GM18951 (cell line): ENCODE results near the gene ANAPC13.

Experiments
- POLR2A ChIP-seq: IDR thresholded peaks from 4 replicates; pipeline ENCODE4 v1.6.1; 2011; ENCODE audit warnings: mild to moderate bottlenecking; ENCODE audit not compliant: insufficient read length, insufficient read depth; ENCODE audit errors: extremely low read depth
- in situ Hi-C: fragments of 300-500 bp; cut with MboI; formaldehyde crosslinking; loops from one replicate; pipeline ENCODE4 v1.12.0; 2022; ENCODE audit warnings: low sequenced_read_pairs, mixed read lengths, inconsistent platforms; ENCODE audit not compliant: unreplicated experiment

The ANAPC13 gene

GRCh38 chr3:134503266-134503665 lies 17.5 kb upstream of the ANAPC13 start:
- in situ Hi-C loops = no loop called here
- TF ChIP-seq POLR2A = no peak

- in situ Hi-C loops = no loop called here
- TF ChIP-seq POLR2A = no peak
Observed at GRCh38 chr3:134496471-134497071, 10.8 kb upstream of the ANAPC13 start.

DNA sequence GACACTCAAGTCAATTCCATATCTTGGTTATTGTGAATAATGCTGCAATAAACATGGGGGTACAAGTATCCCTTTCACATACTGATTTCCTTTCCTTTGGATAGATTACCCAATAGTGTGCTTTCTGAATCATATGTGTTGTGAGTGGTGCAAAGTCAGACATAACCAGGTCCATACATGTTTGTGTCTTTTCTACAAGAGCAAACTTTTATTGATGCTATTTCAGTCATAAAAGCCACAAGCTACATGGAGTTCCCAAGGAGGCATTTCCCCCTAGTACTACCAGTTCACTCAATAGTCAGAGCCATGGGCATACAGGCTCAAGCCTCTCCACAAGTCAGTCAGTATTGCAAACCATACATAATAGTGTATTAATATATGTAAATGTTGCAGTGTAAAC lies 10.2 kb upstream of the ANAPC13 start:
- in situ Hi-C loops = no loop called here
- TF ChIP-seq POLR2A = no peak

GRCh38 chr3:134494495-134494894 lies 8.7 kb upstream of the ANAPC13 start:
- TF ChIP-seq POLR2A = no peak
- in situ Hi-C loops = no loop called here

GRCh38 chr3:134487406-134487805 lies 1.6 kb upstream of the ANAPC13 start:
- in situ Hi-C loops = no loop called here
- TF ChIP-seq POLR2A = no peak

DNA sequence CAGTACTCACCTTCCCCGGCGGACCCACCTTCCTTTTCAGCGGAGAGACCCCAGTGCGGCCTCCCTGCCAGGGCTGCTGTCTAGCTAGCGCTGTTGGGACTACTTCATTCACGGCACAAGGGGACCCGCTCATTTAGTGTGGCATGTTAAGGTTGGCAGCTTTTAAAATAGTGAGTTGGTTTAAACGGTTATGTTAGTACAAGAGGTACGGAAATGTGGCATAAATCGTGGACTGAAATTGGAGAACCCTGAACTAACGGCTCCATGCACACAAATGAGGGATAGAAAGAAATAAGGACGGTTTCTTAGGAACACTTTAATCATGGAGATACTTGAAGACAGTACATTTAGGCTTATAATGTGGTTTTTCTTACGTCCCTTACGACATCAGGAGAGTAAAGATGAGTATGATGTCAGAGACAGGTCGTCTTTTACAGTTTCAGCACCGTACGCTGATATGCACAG lies 824 bp upstream of the ANAPC13 start:
- in situ Hi-C loops = no loop called here
- no peak for TF ChIP-seq POLR2A

DNA sequence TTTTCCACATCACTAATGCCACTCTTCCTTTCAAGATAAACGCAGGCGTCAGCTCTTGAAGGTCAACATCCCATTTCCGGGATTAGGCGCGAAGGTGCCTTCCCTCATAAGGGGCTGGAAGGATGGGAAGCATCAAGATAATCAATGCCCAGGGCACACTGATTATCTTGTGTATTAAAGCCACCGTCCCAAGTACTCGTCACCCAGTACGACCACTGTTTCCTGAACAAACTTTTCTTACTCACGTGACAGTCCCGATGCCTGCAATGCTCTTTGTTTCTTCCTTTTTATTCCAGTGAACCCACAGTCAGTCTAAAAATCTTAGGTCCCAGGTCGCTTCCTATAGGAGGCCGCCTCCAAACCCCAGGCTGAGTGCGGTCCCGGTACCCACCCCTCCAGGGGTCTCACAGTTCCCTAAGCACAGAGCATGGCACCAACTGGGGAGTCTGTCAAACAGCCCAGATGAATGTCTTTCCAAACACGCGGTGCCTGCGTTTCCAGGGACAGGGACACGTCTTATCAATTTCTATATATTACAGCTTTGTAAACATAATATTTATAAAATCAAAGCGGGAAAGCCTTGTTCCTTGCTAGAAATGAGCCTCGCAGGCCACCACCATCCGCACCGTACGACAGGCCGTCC lies 589 bp downstream of the ANAPC13 start:
- in situ Hi-C loops = no loop called here

GRCh38 chr3:134483195-134483900 lies 2.4 kb downstream of the ANAPC13 start:
- in situ Hi-C loops = no loop called here
- TF ChIP-seq POLR2A = no peak

More for the DNA sequence above, 589 bp downstream of the ANAPC13 start:
- TF ChIP-seq POLR2A = no peak

- in situ Hi-C loops = no loop called here
- no peak for TF ChIP-seq POLR2A
Observed at GRCh38 chr3:134482622-134483021, 3.2 kb downstream of the ANAPC13 start.

DNA sequence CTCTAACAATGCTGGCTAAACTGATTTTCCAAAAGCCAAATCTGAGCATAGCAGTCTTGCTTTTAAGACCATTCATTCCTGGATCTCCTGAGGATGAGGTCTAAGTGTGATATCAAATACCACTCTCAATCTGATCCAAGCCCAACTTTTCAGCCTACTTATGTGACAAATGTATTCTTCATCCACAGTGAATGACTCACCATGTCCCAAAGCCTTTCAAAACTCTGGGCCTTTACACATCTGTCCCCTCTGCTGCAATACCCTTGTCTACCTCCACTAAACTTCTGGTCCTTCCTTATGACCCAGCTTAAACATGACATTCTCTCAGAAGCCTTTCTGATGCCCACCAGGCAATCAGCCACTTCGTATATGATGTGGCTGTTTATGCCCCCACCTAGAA lies 4.6 kb downstream of the ANAPC13 start:
- TF ChIP-seq POLR2A = no peak
- in situ Hi-C loops = no loop called here

DNA sequence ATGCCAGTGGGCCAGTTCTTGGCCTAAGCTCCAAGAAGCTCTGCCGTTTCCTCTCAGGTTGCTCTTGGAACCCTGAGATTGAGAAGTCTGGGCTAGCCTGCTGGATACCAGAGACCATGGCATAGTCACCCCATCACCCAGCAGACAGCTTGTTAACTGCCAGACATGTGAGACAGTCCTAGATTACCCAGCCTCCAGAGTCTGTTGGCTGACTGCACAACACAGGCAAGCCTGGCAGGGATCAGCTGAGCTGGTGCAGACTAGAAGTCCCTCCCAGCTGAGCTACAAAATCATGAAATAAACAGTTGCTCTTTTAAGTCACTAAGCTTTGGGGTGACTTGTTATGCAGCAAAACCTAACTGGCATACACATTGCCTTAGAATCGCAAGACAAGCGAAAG lies 5.2 kb downstream of the ANAPC13 start:
- in situ Hi-C loops = no loop called here
- no peak for TF ChIP-seq POLR2A

GRCh38 chr3:134477938-134478337 lies 7.8 kb downstream of the ANAPC13 start:
- in situ Hi-C loops = loop anchor here (5.0 kb wide), 1 partner anchor 266 kb away; no protein-coding TSS in a partner anchor
- no peak for TF ChIP-seq POLR2A

DNA sequence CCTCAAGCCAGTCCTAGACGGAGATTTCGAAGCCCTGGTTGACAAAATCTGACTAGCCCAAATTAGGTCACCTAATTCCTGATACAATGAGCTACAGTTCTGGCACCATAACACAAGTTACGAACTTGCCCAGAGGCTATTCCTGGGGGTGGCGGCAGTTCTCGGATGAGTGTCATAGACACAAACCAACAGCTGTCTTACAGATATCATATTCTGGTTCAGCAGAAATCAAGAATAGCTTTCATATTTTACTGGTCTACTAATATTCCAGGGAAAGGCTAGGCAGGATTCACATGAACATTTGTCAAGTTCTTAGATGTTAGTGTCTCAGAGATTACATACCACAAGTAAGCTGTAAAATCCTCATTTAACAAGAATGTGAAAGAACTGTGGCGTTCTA lies 8.8 kb downstream of the ANAPC13 start:
- TF ChIP-seq POLR2A = no peak
- in situ Hi-C loops = loop anchor here (5.0 kb wide), 1 partner anchor 265 kb away; no protein-coding TSS in a partner anchor

GRCh38 chr3:134476306-134476705 lies 9.5 kb downstream of the ANAPC13 start:
- in situ Hi-C loops = loop anchor here (5.0 kb wide), 1 partner anchor 264 kb away; no protein-coding TSS in a partner anchor
- no peak for TF ChIP-seq POLR2A

DNA sequence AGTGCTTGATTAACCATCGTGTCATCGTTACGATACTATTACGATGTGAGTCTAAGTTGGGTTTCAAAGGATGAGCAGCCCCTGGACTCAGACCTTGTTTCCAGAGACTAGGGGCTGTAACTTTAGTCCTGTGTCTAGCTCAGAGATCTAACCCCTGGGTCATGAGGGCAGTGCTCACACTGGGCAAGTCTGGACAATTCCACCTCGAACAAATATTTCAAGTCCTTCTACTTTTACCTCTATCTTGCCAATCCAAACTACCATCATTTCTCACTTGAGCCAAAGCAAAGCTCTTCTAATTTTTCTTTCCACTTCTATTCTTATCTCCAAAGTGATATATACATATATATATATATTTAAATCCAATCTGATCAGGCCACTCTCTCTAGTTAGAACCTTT lies 10.8 kb downstream of the ANAPC13 start:
- in situ Hi-C loops = loop anchor here (5.0 kb wide), 2 partner anchors 168 to 263 kb away; no protein-coding TSS in a partner anchor
- no peak for TF ChIP-seq POLR2A
